HepG2 (cell line): ENCODE results near the gene CLCNKA. TPM values are rescaled to one million over a fixed set of nuclear protein-coding genes. Genes with fewer than 3 reads are reported as not detected.

ENCODE experiments used
- EED ChIP-seq: sonication (generic); formaldehyde crosslinking; IDR thresholded peaks from 2 replicates; pipeline ENCODE4 v1.5.0; 2020; ENCODE audit warnings: mild to moderate bottlenecking, missing genetic modification reagents
- EP300 ChIP-seq, 3 experiments: sonication (generic) in 1 of 3; formaldehyde crosslinking in 1 of 3; IDR thresholded peaks; 2 replicates each; pipeline versions ENCODE4 v1.5.1 to v1.6.1; 2011 to 2020; ENCODE audit warnings: low read depth in 2 of 3, low read length in 2 of 3, borderline replicate concordance in 1 of 3, improper control_type of control experiment in 1 of 3, mild to moderate bottlenecking in 1 of 3, missing genetic modification reagents in 1 of 3, moderate library complexity in 1 of 3
- FOXA3 ChIP-seq: IDR thresholded peaks from 2 replicates; pipeline ENCODE4 v1.6.1; 2016; ENCODE audit warnings: missing genetic modification reagents, missing compliant biosample characterization
- FOXO1 ChIP-seq: sonication (generic); formaldehyde crosslinking; IDR thresholded peaks from 2 replicates; pipeline ENCODE4 v1.4.0; 2020; ENCODE audit warnings: missing genetic modification reagents
- HDAC1 ChIP-seq: sonication (generic); formaldehyde crosslinking; IDR thresholded peaks from 2 replicates; pipeline ENCODE4 v1.5.1; 2020; ENCODE audit warnings: mild to moderate bottlenecking, missing genetic modification reagents
- HIVEP1 ChIP-seq: sonication (generic); formaldehyde crosslinking; IDR thresholded peaks from 2 replicates; pipeline ENCODE4 v1.4.0; 2020; ENCODE audit warnings: mild to moderate bottlenecking, missing genetic modification reagents
- KDM5B ChIP-seq: sonication (generic); formaldehyde crosslinking; IDR thresholded peaks from 2 replicates; pipeline ENCODE4 v1.4.0; 2020; ENCODE audit warnings: missing genetic modification reagents, mild to moderate bottlenecking, borderline replicate concordance
- MAZ ChIP-seq, 2 experiments: sonication (generic) in 1 of 2; formaldehyde crosslinking in 1 of 2; IDR thresholded peaks; 2 replicates each; pipeline versions ENCODE4 v1.5.0 to v1.6.1; 2012 to 2020; ENCODE audit warnings: low read depth in 2 of 2, mild to moderate bottlenecking in 2 of 2, borderline replicate concordance in 1 of 2, improper control_type of control experiment in 1 of 2, low read length in 1 of 2, missing genetic modification reagents in 1 of 2, moderate library complexity in 1 of 2
- NONO ChIP-seq, 2 experiments: fragments of 450-650 bp in 1 of 2; sonication (generic) in 1 of 2; formaldehyde crosslinking in 1 of 2; IDR thresholded peaks in 1 of 2; conservative IDR thresholded peaks in 1 of 2; 2 replicates each; pipeline versions ENCODE4 v1.6.1 to v1.8.0; 2017 to 2022; ENCODE audit warnings: mild to moderate bottlenecking in 1 of 2, missing genetic modification reagents in 1 of 2, moderate library complexity in 1 of 2
- RXRB ChIP-seq: IDR thresholded peaks from 2 replicates; pipeline ENCODE4 v1.6.1; 2016; ENCODE audit warnings: borderline replicate concordance, missing genetic modification reagents, missing compliant biosample characterization
- SSRP1 ChIP-seq: IDR thresholded peaks from 2 replicates; pipeline ENCODE4 v1.6.1; 2016; ENCODE audit warnings: control low read depth
- TBX2 ChIP-seq: sonication (generic); formaldehyde crosslinking; IDR thresholded peaks from 2 replicates; pipeline ENCODE4 v1.5.0; 2020; ENCODE audit warnings: missing genetic modification reagents, mild to moderate bottlenecking, borderline replicate concordance
- TCF12 ChIP-seq, 2 experiments: fragments of 450-650 bp in 1 of 2; sonication (generic) in 1 of 2; formaldehyde crosslinking in 1 of 2; IDR thresholded peaks; 2 replicates each; pipeline versions ENCODE4 v1.6.1 to v1.8.0; 2017 to 2022; ENCODE audit warnings: antibody characterized with exemption in 1 of 2, mild to moderate bottlenecking in 1 of 2, missing genetic modification reagents in 1 of 2, moderate library complexity in 1 of 2
- TCF7 ChIP-seq: sonication (generic); IDR thresholded peaks from 2 replicates; pipeline ENCODE4 v1.6.1; 2016; ENCODE audit warnings: antibody characterized with exemption, low read depth
- ZBTB3 ChIP-seq: sonication (generic); formaldehyde crosslinking; IDR thresholded peaks from 2 replicates; pipeline ENCODE4 v1.4.0; 2020; ENCODE audit warnings: low read depth, mild to moderate bottlenecking, moderate library complexity, missing genetic modification reagents, borderline replicate concordance
- ZFP90 ChIP-seq: sonication (generic); formaldehyde crosslinking; IDR thresholded peaks from 2 replicates; pipeline ENCODE4 v1.8.0; 2022; ENCODE audit warnings: missing genetic modification reagents, mild to moderate bottlenecking, inconsistent platforms, borderline replicate concordance
- ZNF263 ChIP-seq: sonication (generic); formaldehyde crosslinking; IDR thresholded peaks from 2 replicates; pipeline ENCODE4 v1.4.0; 2020; ENCODE audit warnings: missing genetic modification reagents
- ZNF773 ChIP-seq: sonication (generic); formaldehyde crosslinking; IDR thresholded peaks from 2 replicates; pipeline ENCODE4 v1.4.0; 2020; ENCODE audit warnings: missing genetic modification reagents, borderline replicate concordance
- polyA plus RNA-seq, 8 experiments: library from polyadenylated mRNA; depleted of rRNA in 3 of 8; stranded (reverse) in 7 of 8; unstranded in 1 of 8; fragments of >200 nt; fragmentation: Illumina TruSeq in 4 of 8; extraction: Trizol in 4 of 8; gene quantifications; 2 replicates each; pipeline versions ENCODE4 v1.2.1 to v1.2.3, GENCODE V29; 2011 to 2016; ENCODE audit warnings: low read depth in 4 of 8, missing spikeins in 1 of 8, mixed read lengths in 1 of 8; ENCODE audit not compliant: insufficient read depth in 1 of 8
- total RNA-seq, 5 experiments: library from RNA; depleted of rRNA; stranded (reverse); fragments of >200 nt; fragmentation: Illumina TruSeq; extraction: Trizol; gene quantifications; 2 replicates each; pipeline ENCODE4 v1.2.3, GENCODE V29; 2016; ENCODE audit warnings: low read depth in 1 of 5
- TF ChIP-seq, protein P1 (sequence below): sonication (generic); formaldehyde crosslinking; IDR thresholded peaks from 2 replicates; pipeline ENCODE4 v1.4.0; 2020; ENCODE audit warnings: missing genetic modification reagents, borderline replicate concordance
- TF ChIP-seq, protein P2 (sequence below): sonication (generic); formaldehyde crosslinking; IDR thresholded peaks from 2 replicates; pipeline ENCODE4 v1.8.0; 2022; ENCODE audit warnings: missing genetic modification reagents, mild to moderate bottlenecking, moderate library complexity, borderline replicate concordance

CLCNKA gene
- total and polyA plus RNA-seq, 2 of the 13 experiments (the other 11 are each of a cell fraction or from before 2014, with no cell fraction given) = 0.03 TPM; not detected in 1

DNA sequence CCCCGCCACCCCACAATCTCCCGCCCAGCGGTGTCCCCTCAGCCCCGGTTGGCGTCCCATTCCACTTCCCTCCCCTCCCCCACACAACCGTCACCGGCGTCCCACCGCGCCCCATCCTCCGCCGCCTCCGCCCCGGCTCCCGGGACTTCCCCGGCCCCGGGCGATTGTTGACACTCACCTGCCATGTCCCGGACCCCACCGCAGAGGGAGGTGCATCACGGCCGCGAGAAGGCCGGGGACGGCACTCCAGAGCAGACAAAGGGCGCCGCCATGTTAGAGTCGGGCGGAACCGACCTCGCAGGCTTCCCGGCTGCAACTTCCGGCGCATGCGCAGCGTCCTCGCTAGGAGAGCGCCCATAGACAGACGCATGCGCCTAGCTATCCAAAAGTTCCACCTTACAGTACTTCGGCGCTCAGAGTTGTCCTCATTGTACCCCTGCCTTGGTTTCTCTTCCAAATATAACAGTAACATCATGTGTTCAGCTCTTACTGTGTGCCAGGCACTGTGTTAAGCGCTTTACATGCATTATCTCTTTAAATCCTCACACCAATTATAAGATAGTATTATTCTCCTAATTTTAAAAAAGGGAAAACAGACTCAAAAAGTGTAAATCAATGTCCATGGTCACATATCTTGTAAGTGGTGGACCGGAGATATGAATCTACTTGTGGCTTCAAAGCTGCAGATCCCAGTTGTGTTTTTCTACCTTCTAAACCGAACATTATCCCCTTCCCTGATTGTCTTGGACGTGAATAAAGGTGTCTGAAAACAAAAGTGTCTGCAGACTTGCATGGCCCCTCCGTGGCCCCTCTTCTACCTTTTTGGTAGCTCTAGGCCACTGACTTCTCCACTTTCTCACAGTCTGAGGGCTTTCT, 45.8 kb upstream of the CLCNKA start, which contains the start of gene ZBTB17 (continued):
- no peak for TF ChIP-seq TCF7
- TF ChIP-seq ZBTB3 (CRISPR knock-in tag) = 0 out of 2 replicates have a peak, but pooled peaks have one; percentile 62
- TF ChIP-seq, protein P1, sequence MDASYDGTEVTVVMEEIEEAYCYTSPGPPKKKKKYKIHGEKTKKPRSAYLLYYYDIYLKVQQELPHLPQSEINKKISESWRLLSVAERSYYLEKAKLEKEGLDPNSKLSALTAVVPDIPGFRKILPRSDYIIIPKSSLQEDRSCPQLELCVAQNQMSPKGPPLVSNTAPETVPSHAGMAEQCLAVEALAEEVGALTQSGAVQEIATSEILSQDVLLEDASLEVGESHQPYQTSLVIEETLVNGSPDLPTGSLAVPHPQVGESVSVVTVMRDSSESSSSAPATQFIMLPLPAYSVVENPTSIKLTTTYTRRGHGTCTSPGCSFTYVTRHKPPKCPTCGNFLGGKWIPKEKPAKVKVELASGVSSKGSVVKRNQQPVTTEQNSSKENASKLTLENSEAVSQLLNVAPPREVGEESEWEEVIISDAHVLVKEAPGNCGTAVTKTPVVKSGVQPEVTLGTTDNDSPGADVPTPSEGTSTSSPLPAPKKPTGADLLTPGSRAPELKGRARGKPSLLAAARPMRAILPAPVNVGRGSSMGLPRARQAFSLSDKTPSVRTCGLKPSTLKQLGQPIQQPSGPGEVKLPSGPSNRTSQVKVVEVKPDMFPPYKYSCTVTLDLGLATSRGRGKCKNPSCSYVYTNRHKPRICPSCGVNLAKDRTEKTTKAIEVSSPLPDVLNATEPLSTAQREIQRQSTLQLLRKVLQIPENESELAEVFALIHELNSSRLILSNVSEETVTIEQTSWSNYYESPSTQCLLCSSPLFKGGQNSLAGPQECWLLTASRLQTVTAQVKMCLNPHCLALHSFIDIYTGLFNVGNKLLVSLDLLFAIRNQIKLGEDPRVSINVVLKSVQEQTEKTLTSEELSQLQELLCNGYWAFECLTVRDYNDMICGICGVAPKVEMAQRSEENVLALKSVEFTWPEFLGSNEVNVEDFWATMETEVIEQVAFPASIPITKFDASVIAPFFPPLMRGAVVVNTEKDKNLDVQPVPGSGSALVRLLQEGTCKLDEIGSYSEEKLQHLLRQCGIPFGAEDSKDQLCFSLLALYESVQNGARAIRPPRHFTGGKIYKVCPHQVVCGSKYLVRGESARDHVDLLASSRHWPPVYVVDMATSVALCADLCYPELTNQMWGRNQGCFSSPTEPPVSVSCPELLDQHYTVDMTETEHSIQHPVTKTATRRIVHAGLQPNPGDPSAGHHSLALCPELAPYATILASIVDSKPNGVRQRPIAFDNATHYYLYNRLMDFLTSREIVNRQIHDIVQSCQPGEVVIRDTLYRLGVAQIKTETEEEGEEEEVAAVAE = 0 out of 2 replicates have a peak, but pooled peaks have one; percentile 24
- 0 out of 2 replicates have a peak, but pooled peaks have one; percentile 56 for TF ChIP-seq ZFP90
- TF ChIP-seq TCF12 (IDR thresholded peaks at IDR 0.05) = no peak
- no peak for TF ChIP-seq TCF12 (CRISPR knock-in tag; IDR thresholded peaks at IDR 0.05)
- TF ChIP-seq SSRP1 (CRISPR knock-in tag) = no peak
- no peak for TF ChIP-seq NONO (IDR thresholded peaks at IDR 0.05)
- TF ChIP-seq NONO (CRISPR knock-in tag; conservative IDR thresholded peaks at IDR 0.05) = peak; percentile 56; the same call in 1 of the 2 replicates
- peak; percentile 93 for TF ChIP-seq HDAC1 (CRISPR knock-in tag)
- no peak for TF ChIP-seq ZNF773 (CRISPR knock-in tag)
- no peak for TF ChIP-seq FOXO1 (CRISPR knock-in tag)
- TF ChIP-seq HIVEP1 = peak; percentile 32; the same call in 1 of the 2 replicates
- TF ChIP-seq ZNF263 = no peak
- no peak for TF ChIP-seq KDM5B (CRISPR knock-in tag)
- TF ChIP-seq EP300 (IDR thresholded peaks at IDR 0.05; ENCODE audit: low read depth in 2 of 2, low read length in 2 of 2) = no peak
- 0 out of 2 replicates have a peak, but pooled peaks have one; percentile 22 for TF ChIP-seq EP300 (CRISPR knock-in tag; IDR thresholded peaks at IDR 0.05; ENCODE audit: borderline replicate concordance)
- 0 out of 2 replicates have a peak, but pooled peaks have one; percentile 76 for TF ChIP-seq EED (CRISPR knock-in tag)
- TF ChIP-seq RXRB (CRISPR knock-in tag) = peak; percentile 38; the same call in 1 of the 2 replicates
- no peak for TF ChIP-seq MAZ (IDR thresholded peaks at IDR 0.05; ENCODE audit: borderline replicate concordance, low read depth, low read length)
- peak; percentile 55; the same call in 1 of the 2 replicates for TF ChIP-seq MAZ (CRISPR knock-in tag; IDR thresholded peaks at IDR 0.05; ENCODE audit: low read depth)
- TF ChIP-seq TBX2 = peak; percentile 62; the same call in 1 of the 2 replicates
- TF ChIP-seq, protein P2, sequence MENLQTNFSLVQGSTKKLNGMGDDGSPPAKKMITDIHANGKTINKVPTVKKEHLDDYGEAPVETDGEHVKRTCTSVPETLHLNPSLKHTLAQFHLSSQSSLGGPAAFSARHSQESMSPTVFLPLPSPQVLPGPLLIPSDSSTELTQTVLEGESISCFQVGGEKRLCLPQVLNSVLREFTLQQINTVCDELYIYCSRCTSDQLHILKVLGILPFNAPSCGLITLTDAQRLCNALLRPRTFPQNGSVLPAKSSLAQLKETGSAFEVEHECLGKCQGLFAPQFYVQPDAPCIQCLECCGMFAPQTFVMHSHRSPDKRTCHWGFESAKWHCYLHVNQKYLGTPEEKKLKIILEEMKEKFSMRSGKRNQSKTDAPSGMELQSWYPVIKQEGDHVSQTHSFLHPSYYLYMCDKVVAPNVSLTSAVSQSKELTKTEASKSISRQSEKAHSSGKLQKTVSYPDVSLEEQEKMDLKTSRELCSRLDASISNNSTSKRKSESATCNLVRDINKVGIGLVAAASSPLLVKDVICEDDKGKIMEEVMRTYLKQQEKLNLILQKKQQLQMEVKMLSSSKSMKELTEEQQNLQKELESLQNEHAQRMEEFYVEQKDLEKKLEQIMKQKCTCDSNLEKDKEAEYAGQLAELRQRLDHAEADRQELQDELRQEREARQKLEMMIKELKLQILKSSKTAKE = no peak
- peak; percentile 14; the same call in 1 of the 2 replicates for TF ChIP-seq FOXA3 (CRISPR knock-in tag)
